HEK293 (cell line): ENCODE results near the gene CX3CL1.

Source experiments
- CTCF ChIA-PET: fragments of 350-600 bp; formaldehyde crosslinking; extraction: SDS; loops from one replicate; lab custom pipeline; 2021; ENCODE audit warnings: antibody characterized with exemption; lab: Yijun Ruan, JAX
- POLR2A ChIA-PET: fragments of 300-600 bp; formaldehyde crosslinking; extraction: SDS; loops from one replicate; lab custom pipeline; 2020; ENCODE audit warnings: antibody characterized with exemption, inconsistent platforms; lab: Yijun Ruan, JAX
- H3K27ac ChIP-seq: fragments of 200-500 bp; sonication (Bioruptor generic); 2 replicates; pipeline ENCODE4 v1.5.1; 2014; ENCODE audit warnings: low read depth, low read length, control low read depth, inconsistent platforms; ENCODE audit errors: extremely low read depth
- H3K36me3 ChIP-seq, 2 experiments: fragments of 200-500 bp in 1 of 2; sonication (Bioruptor generic) in 1 of 2; 1 replicate in 1 of 2; 2 replicates in 1 of 2; pipeline ENCODE4 v1.5.1; 2014 to 2017; ENCODE audit warnings: inconsistent platforms in 2 of 2, low read length in 2 of 2; ENCODE audit not compliant: control insufficient read depth in 2 of 2, insufficient read depth in 1 of 2
- H3K4me1 ChIP-seq: fragments of 200-500 bp; sonication (Bioruptor generic); 2 replicates; pipeline ENCODE4 v1.5.1; 2014; ENCODE audit warnings: mild to moderate bottlenecking, low read length, inconsistent platforms; ENCODE audit not compliant: control insufficient read depth, insufficient read depth
- H3K4me3 ChIP-seq: 2 replicates; pipeline ENCODE4 v1.5.1; 2011; ENCODE audit warnings: low read depth, mild to moderate bottlenecking, control low read depth, low read length, moderate library complexity
- H3K9me3 ChIP-seq: fragments of 200-500 bp; sonication (Bioruptor generic); 2 replicates; pipeline ENCODE4 v1.5.1; 2014; ENCODE audit warnings: low read depth, low read length, inconsistent platforms; ENCODE audit not compliant: control insufficient read depth, insufficient read depth
- BCL11A ChIP-seq: fragments of 450-650 bp; formaldehyde crosslinking; IDR thresholded peaks from 2 replicates; pipeline ENCODE4 v1.5.1; 2016; ENCODE audit warnings: low read depth, missing biosample characterization, missing genetic modification characterization
- GLIS1 ChIP-seq: fragments of 450-650 bp; formaldehyde crosslinking; IDR thresholded peaks from 2 replicates; pipeline ENCODE4 v1.5.1; 2016; ENCODE audit warnings: missing biosample characterization, missing genetic modification characterization
- HOXA7 ChIP-seq: sonication (generic); formaldehyde crosslinking; IDR thresholded peaks from 2 replicates; pipeline ENCODE4 v1.8.1; 2022; ENCODE audit warnings: missing genetic modification reagents, borderline replicate concordance
- KLF16 ChIP-seq: fragments of 450-650 bp; formaldehyde crosslinking; IDR thresholded peaks from 2 replicates; pipeline ENCODE4 v1.5.1; 2017; ENCODE audit warnings: missing biosample characterization, missing genetic modification characterization
- RBAK ChIP-seq: fragments of 450-650 bp; formaldehyde crosslinking; IDR thresholded peaks from 2 replicates; pipeline ENCODE4 v1.5.1; 2016; ENCODE audit warnings: missing biosample characterization, missing genetic modification characterization
- ZFHX2 ChIP-seq: fragments of 450-650 bp; formaldehyde crosslinking; conservative IDR thresholded peaks from 2 replicates; pipeline ENCODE4 v1.5.1; 2016; ENCODE audit warnings: missing biosample characterization, missing genetic modification characterization
- ZNF114 ChIP-seq: fragments of 450-650 bp; formaldehyde crosslinking; IDR thresholded peaks from 2 replicates; pipeline ENCODE4 v1.5.0; 2017; ENCODE audit warnings: missing biosample characterization, missing genetic modification characterization
- ZNF311 ChIP-seq: fragments of 450-650 bp; formaldehyde crosslinking; IDR thresholded peaks from 2 replicates; pipeline ENCODE4 v1.5.1; 2017; ENCODE audit warnings: missing biosample characterization, missing genetic modification characterization, borderline replicate concordance
- ZNF324 ChIP-seq: fragments of 450-650 bp; formaldehyde crosslinking; IDR thresholded peaks from 2 replicates; pipeline ENCODE4 v1.5.1; 2016; ENCODE audit warnings: missing biosample characterization, missing genetic modification characterization
- ZNF404 ChIP-seq: fragments of 450-650 bp; formaldehyde crosslinking; IDR thresholded peaks from 2 replicates; pipeline ENCODE4 v1.5.1; 2017; ENCODE audit warnings: missing biosample characterization, missing genetic modification characterization
- ZNF488 ChIP-seq: fragments of 450-650 bp; formaldehyde crosslinking; IDR thresholded peaks from 2 replicates; pipeline ENCODE4 v1.5.1; 2016; ENCODE audit warnings: missing biosample characterization, missing genetic modification characterization
- ZNF518A ChIP-seq: fragments of 450-650 bp; formaldehyde crosslinking; conservative IDR thresholded peaks from 2 replicates; pipeline ENCODE4 v1.5.1; 2016; ENCODE audit warnings: low read depth, missing biosample characterization, missing genetic modification characterization
- ZNF596 ChIP-seq: fragments of 450-650 bp; IDR thresholded peaks from 2 replicates; pipeline ENCODE4 v1.5.0; 2018; ENCODE audit warnings: missing biosample characterization, mild to moderate bottlenecking, missing genetic modification characterization, moderate library complexity
- ZNF624 ChIP-seq: fragments of 450-650 bp; formaldehyde crosslinking; IDR thresholded peaks from 2 replicates; pipeline ENCODE4 v1.5.1; 2017; ENCODE audit warnings: missing biosample characterization, missing genetic modification characterization
- ZNF654 ChIP-seq: fragments of 450-650 bp; formaldehyde crosslinking; IDR thresholded peaks from 2 replicates; pipeline ENCODE4 v1.5.1; 2016; ENCODE audit warnings: low read depth, missing biosample characterization, missing genetic modification characterization
- ZNF658 ChIP-seq: fragments of 450-650 bp; formaldehyde crosslinking; IDR thresholded peaks from 2 replicates; pipeline ENCODE4; 2016; ENCODE audit warnings: missing biosample characterization, missing genetic modification characterization
- ZNF692 ChIP-seq: fragments of 450-650 bp; formaldehyde crosslinking; IDR thresholded peaks from 2 replicates; pipeline ENCODE4 v1.5.1; 2016; ENCODE audit warnings: missing biosample characterization, missing genetic modification characterization
- ZNF843 ChIP-seq: fragments of 450-650 bp; formaldehyde crosslinking; IDR thresholded peaks from 2 replicates; pipeline ENCODE4 v1.5.1; 2016; ENCODE audit warnings: missing biosample characterization, missing genetic modification characterization
- TF ChIP-seq, protein P1 (sequence below): fragments of 450-650 bp; formaldehyde crosslinking; IDR thresholded peaks from 2 replicates; pipeline ENCODE4 v1.5.1; 2016; ENCODE audit warnings: missing biosample characterization, missing genetic modification characterization, low read depth
- TF ChIP-seq, protein P2 (sequence below): fragments of 450-650 bp; formaldehyde crosslinking; IDR thresholded peaks from 2 replicates; pipeline ENCODE4 v1.5.1; 2016; ENCODE audit warnings: missing biosample characterization, missing genetic modification characterization
- TF ChIP-seq, protein P3 (sequence below): fragments of 450-650 bp; formaldehyde crosslinking; IDR thresholded peaks from 2 replicates; pipeline ENCODE4 v1.5.1; 2016; ENCODE audit warnings: missing biosample characterization, missing genetic modification characterization

CX3CL1 gene

DNA sequence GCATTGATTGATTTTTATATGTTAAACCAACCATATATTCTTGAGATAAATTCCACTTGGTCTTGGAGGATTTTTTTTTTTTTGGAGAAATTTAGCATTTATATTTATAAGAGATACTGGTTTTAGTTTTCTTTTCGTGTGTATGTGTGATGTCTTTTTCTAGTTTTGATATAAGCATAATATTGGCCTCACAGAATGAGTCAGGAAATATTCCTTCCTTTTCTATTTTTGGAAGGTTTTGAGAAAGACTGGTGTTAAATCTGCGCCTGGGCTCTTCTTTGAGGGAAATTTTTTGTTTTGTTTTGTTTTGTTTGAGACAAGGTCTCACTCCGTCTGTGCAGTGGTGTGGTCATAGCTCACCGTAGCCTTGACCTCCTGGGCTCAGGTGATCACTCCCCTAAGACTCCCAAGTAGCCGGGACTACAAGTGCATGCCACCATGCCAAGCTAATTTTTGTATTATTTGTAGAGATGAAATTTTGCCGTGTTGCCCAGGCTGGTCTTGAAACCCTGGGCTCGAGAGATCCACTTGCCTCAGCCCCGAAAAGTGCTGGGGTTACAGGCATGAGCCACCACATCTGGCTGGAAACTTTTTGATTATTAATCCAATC lies 42.5 kb upstream of the CX3CL1 start:
- no peaks in the 10 kb centered on the region for H3K36me3 ChIP-seq
- H3K27ac ChIP-seq: no peak overlapping the region
- TF ChIP-seq GLIS1 (tag by site-specific recombination): no peak
- no peak for TF ChIP-seq ZNF311 (tag by site-specific recombination)
- TF ChIP-seq, protein P1, sequence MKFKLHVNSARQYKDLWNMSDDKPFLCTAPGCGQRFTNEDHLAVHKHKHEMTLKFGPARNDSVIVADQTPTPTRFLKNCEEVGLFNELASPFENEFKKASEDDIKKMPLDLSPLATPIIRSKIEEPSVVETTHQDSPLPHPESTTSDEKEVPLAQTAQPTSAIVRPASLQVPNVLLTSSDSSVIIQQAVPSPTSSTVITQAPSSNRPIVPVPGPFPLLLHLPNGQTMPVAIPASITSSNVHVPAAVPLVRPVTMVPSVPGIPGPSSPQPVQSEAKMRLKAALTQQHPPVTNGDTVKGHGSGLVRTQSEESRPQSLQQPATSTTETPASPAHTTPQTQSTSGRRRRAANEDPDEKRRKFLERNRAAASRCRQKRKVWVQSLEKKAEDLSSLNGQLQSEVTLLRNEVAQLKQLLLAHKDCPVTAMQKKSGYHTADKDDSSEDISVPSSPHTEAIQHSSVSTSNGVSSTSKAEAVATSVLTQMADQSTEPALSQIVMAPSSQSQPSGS (tag by site-specific recombination): no peak
- no peak for TF ChIP-seq ZNF114 (tag by site-specific recombination)
- no peak for TF ChIP-seq ZNF658
- no peak for TF ChIP-seq ZNF324
- TF ChIP-seq BCL11A (tag by site-specific recombination): no peak
- no peak for TF ChIP-seq ZNF518A
- TF ChIP-seq, protein P2, sequence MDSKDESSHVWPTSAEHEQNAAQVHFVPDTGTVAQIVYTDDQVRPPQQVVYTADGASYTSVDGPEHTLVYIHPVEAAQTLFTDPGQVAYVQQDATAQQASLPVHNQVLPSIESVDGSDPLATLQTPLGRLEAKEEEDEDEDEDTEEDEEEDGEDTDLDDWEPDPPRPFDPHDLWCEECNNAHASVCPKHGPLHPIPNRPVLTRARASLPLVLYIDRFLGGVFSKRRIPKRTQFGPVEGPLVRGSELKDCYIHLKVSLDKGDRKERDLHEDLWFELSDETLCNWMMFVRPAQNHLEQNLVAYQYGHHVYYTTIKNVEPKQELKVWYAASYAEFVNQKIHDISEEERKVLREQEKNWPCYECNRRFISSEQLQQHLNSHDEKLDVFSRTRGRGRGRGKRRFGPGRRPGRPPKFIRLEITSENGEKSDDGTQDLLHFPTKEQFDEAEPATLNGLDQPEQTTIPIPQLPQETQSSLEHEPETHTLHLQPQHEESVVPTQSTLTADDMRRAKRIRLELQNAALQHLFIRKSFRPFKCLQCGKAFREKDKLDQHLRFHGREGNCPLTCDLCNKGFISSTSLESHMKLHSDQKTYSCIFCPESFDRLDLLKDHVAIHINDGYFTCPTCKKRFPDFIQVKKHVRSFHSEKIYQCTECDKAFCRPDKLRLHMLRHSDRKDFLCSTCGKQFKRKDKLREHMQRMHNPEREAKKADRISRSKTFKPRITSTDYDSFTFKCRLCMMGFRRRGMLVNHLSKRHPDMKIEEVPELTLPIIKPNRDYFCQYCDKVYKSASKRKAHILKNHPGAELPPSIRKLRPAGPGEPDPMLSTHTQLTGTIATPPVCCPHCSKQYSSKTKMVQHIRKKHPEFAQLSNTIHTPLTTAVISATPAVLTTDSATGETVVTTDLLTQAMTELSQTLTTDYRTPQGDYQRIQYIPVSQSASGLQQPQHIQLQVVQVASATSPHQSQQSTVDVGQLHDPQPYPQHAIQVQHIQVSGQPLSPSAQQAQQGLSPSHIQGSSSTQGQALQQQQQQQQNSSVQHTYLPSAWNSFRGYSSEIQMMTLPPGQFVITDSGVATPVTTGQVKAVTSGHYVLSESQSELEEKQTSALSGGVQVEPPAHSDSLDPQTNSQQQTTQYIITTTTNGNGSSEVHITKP (tag by site-specific recombination): no peak
- no peak for TF ChIP-seq KLF16
- no peak for TF ChIP-seq ZNF488 (tag by site-specific recombination)
- TF ChIP-seq ZNF404 (tag by site-specific recombination): no peak
- TF ChIP-seq ZNF596 (tag by site-specific recombination): no peak

GRCh38 chr16:57331355-57331754 lies 40.9 kb upstream of the CX3CL1 start:
- ChIA-PET POLR2A (interaction anchor here (1.0 kb wide), 1 partner anchor 10 kb away, joined by 3 read pairs; no protein-coding TSS in a partner anchor), CTCF (no interaction called here)
- Histone ChIP-seq H3K4me1 (no peaks in the 10 kb centered on the region), H3K4me3 (no peak overlapping the region), H3K27ac (no peak overlapping the region), H3K9me3 (no peaks in the 10 kb centered on the region), H3K36me3 (no peaks in the 10 kb centered on the region)
- TF ChIP-seq ZFHX2 (tag by site-specific recombination): no peak
- no peak for TF ChIP-seq HOXA7
- TF ChIP-seq, protein P3, sequence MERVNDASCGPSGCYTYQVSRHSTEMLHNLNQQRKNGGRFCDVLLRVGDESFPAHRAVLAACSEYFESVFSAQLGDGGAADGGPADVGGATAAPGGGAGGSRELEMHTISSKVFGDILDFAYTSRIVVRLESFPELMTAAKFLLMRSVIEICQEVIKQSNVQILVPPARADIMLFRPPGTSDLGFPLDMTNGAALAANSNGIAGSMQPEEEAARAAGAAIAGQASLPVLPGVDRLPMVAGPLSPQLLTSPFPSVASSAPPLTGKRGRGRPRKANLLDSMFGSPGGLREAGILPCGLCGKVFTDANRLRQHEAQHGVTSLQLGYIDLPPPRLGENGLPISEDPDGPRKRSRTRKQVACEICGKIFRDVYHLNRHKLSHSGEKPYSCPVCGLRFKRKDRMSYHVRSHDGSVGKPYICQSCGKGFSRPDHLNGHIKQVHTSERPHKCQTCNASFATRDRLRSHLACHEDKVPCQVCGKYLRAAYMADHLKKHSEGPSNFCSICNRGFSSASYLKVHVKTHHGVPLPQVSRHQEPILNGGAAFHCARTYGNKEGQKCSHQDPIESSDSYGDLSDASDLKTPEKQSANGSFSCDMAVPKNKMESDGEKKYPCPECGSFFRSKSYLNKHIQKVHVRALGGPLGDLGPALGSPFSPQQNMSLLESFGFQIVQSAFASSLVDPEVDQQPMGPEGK (tag by site-specific recombination): no peak
- TF ChIP-seq ZNF692: no peak
- TF ChIP-seq ZNF654 (tag by site-specific recombination): no peak
- no peak for TF ChIP-seq ZNF624
- no peak for TF ChIP-seq ZNF843
- no peak for TF ChIP-seq RBAK (tag by site-specific recombination)

More for the DNA sequence above, 42.5 kb upstream of the CX3CL1 start:
- Histone ChIP-seq H3K4me1 (no peaks in the 10 kb centered on the region), H3K4me3 (no peak overlapping the region), H3K9me3 (no peaks in the 10 kb centered on the region)
- CTCF ChIA-PET: interaction anchor here (0.6 to 1.5 kb wide), 2 partner anchors 15 to 92 kb away, joined by 4 to 5 read pairs; no protein-coding TSS in a partner anchor
- POLR2A ChIA-PET: no interaction called here
